K562 (cell line): ENCODE data around the gene HSF2BP. TPM values are rescaled to one million over a fixed set of nuclear protein-coding genes. Genes with fewer than 3 reads are reported as not detected.

Source experiments
- ATAC-seq: fragments of 200-7000 bp; cut with Tn5 transposase; 3 replicates; pipeline ENCODE4 v1.9.1; 2020; ENCODE audit warnings: moderate library complexity
- BruUV-seq: library from RNA; stranded (reverse); fragments of 400-500 nt; replicated peaks from 2 replicates; lab custom pipeline; 2021; lab: Mats Ljungman, UMichigan
- CTCF ChIA-PET: fragments of 300-600 bp; formaldehyde crosslinking; extraction: SDS; loops from one replicate; lab custom pipeline; 2021; ENCODE audit warnings: low intra/inter-chr PET ratio; lab: Yijun Ruan, JAX
- POLR2A ChIA-PET: fragments of 300-600, 350-650 bp; sonication (Branson Sonifier 250); formaldehyde crosslinking; extraction: SDS; loops from one replicate; lab custom pipeline; 2021; ENCODE audit warnings: antibody characterized with exemption, inconsistent platforms; lab: Yijun Ruan, JAX
- DNase-seq, 4 experiments: peaks; one replicate each; pipeline versions ENCODE4 v3.0.0 to v3.0.0-alpha.2; 2011 to 2018; ENCODE audit warnings: low spot score in 3 of 4, mixed read lengths in 3 of 4; ENCODE audit errors: extremely low read depth in 1 of 4
- FAIRE-seq: peaks from 2 replicates; lab custom pipeline; 2011; peaks lifted over from hg19 to GRCh38; lab: Jason Lieb, UNC
- H2AFZ ChIP-seq: 2 replicates; pipeline ENCODE4 v1.6.0; 2011; ENCODE audit warnings: low read depth, low read length, control low read depth, inconsistent platforms
- H3K27ac ChIP-seq: fragments of 200-600 bp; 3 replicates; pipeline ENCODE4 v1.8.0; 2011; ENCODE audit warnings: low read depth, mild to moderate bottlenecking, control low read depth, inconsistent platforms, low read length, moderate library complexity, mixed read lengths; ENCODE audit errors: extremely low read depth
- H3K27me3 ChIP-seq, 2 experiments: fragments of 300-600 bp in 1 of 2; 2 replicates in 1 of 2; 3 replicates in 1 of 2; pipeline versions ENCODE4 v1.6.0 to v1.8.0; 2011; ENCODE audit warnings: inconsistent platforms in 2 of 2, low read length in 2 of 2, mild to moderate bottlenecking in 1 of 2, mixed read lengths in 1 of 2, moderate library complexity in 1 of 2; ENCODE audit not compliant: control insufficient read depth in 2 of 2, insufficient read depth in 2 of 2
- H3K36me3 ChIP-seq: fragments of 300-600 bp; 3 replicates; pipeline ENCODE4 v1.8.0; 2011; ENCODE audit warnings: mild to moderate bottlenecking, low read length, inconsistent platforms; ENCODE audit not compliant: control insufficient read depth, insufficient read depth
- H3K4me1 ChIP-seq, 2 experiments: fragments of 200-600 bp in 1 of 2; replicated peaks in 1 of 2; 2 replicates in 1 of 2; 3 replicates in 1 of 2; pipeline versions ENCODE4 v1.5.1 to v1.8.0; 2011; ENCODE audit warnings: inconsistent platforms in 2 of 2, low read length in 2 of 2, mild to moderate bottlenecking in 1 of 2, mixed read lengths in 1 of 2, moderate library complexity in 1 of 2; ENCODE audit not compliant: control insufficient read depth in 2 of 2, insufficient read depth in 2 of 2
- H3K4me2 ChIP-seq: 2 replicates; pipeline ENCODE4 v1.6.1; 2011; ENCODE audit warnings: low read length, control low read depth, inconsistent platforms, mixed read lengths; ENCODE audit not compliant: insufficient read depth
- H3K4me3 ChIP-seq: fragments of 200-600 bp; sonication (generic), shearing (Covaris generic); 2 replicates; pipeline ENCODE4 v1.5.1; 2016; ENCODE audit warnings: control low read depth, inconsistent platforms
- H3K79me2 ChIP-seq: fragments of 200-600 bp; 3 replicates; pipeline ENCODE4 v1.8.0; 2011; ENCODE audit warnings: low read length, inconsistent platforms; ENCODE audit not compliant: control insufficient read depth, insufficient read depth
- H3K9ac ChIP-seq, 2 experiments: 2 replicates each; pipeline versions ENCODE4 v1.6.0 to v1.6.1; 2011; ENCODE audit warnings: low read depth in 2 of 2, low read length in 2 of 2, control low read depth in 1 of 2, inconsistent platforms in 1 of 2, mild to moderate bottlenecking in 1 of 2, mixed read lengths in 1 of 2; ENCODE audit not compliant: insufficient read depth in 1 of 2
- H3K9me1 ChIP-seq: one replicate; pipeline ENCODE4 v1.6.0; 2011; ENCODE audit warnings: inconsistent platforms, mild to moderate bottlenecking, low read length, moderate library complexity; ENCODE audit not compliant: control insufficient read depth, insufficient read depth
- H3K9me3 ChIP-seq: replicated peaks from 2 replicates; pipeline ENCODE4 v1.5.1; 2011; ENCODE audit warnings: low read depth, low read length, inconsistent platforms; ENCODE audit not compliant: control insufficient read depth, insufficient read depth
- H4K20me1 ChIP-seq: replicated peaks from 2 replicates; pipeline ENCODE4 v1.6.1; 2011; ENCODE audit warnings: low read length, inconsistent platforms, mixed read lengths; ENCODE audit not compliant: control insufficient read depth, insufficient read depth
- BACH1 ChIP-seq: fragments of 200-800 bp; sonication (Bioruptor generic); IDR thresholded peaks from 2 replicates; pipeline ENCODE4 v1.6.1; 2016; ENCODE audit warnings: missing genetic modification characterization, missing compliant biosample characterization
- CBFA2T2 ChIP-seq: fragments of 450-650 bp; conservative IDR thresholded peaks from 2 replicates; pipeline ENCODE4 v1.6.1; 2017; ENCODE audit warnings: mild to moderate bottlenecking
- CBX5 ChIP-seq: IDR thresholded peaks from 2 replicates; pipeline ENCODE4 v1.6.1; 2014; ENCODE audit warnings: low read depth, borderline replicate concordance
- JUN ChIP-seq, 2 experiments: sonication (generic) in 1 of 2; formaldehyde crosslinking in 1 of 2; IDR thresholded peaks; 2 replicates each; pipeline versions ENCODE4 v1.6.1 to v1.8.0; 2012 to 2022; ENCODE audit warnings: borderline replicate concordance in 2 of 2, mild to moderate bottlenecking in 2 of 2, improper control_type of control experiment in 1 of 2, low read depth in 1 of 2, low read length in 1 of 2, missing genetic modification reagents in 1 of 2
- MAX ChIP-seq: sonication (generic); formaldehyde crosslinking; IDR thresholded peaks from 2 replicates; pipeline ENCODE4 v1.9.0; 2022; ENCODE audit warnings: mild to moderate bottlenecking, missing genetic modification reagents
- POLR2G ChIP-seq: fragments of 200-400 bp; formaldehyde crosslinking; IDR thresholded peaks from 2 replicates; pipeline ENCODE4 v1.6.1; 2017; ENCODE audit warnings: low read depth, mild to moderate bottlenecking, antibody characterized with exemption, low read length, moderate library complexity
- POLR2H ChIP-seq: IDR thresholded peaks from 2 replicates; pipeline ENCODE4 v1.6.1; 2016; ENCODE audit warnings: missing genetic modification characterization, low read depth, mild to moderate bottlenecking, control low read depth, missing compliant biosample characterization, moderate library complexity
- SMARCA4 ChIP-seq: fragments of 450-650 bp; IDR thresholded peaks from 2 replicates; pipeline ENCODE4 v1.6.1; 2016
- SRSF3 ChIP-seq: fragments of 200-400 bp; formaldehyde crosslinking; IDR thresholded peaks from 2 replicates; pipeline ENCODE4 v1.6.1; 2016; ENCODE audit warnings: mild to moderate bottlenecking, low read length, moderate library complexity; ENCODE audit not compliant: insufficient read depth
- STAT5A ChIP-seq: IDR thresholded peaks from 2 replicates; pipeline ENCODE4 v1.6.1; 2012; ENCODE audit warnings: low read length, inconsistent platforms, borderline replicate concordance
- ZNF24 ChIP-seq: fragments of 450-650 bp; IDR thresholded peaks from 2 replicates; pipeline ENCODE4 v1.6.1; 2016
- ZNF280A ChIP-seq: fragments of 450-650 bp; IDR thresholded peaks from 2 replicates; pipeline ENCODE4 v1.6.1; 2018; ENCODE audit warnings: mild to moderate bottlenecking, low read depth; ENCODE audit not compliant: partially characterized antibody
- ZNF76 ChIP-seq: fragments of 250-450 bp; sonication (Bioruptor Pico); IDR thresholded peaks from 2 replicates; pipeline ENCODE4 v1.4.0; 2020; ENCODE audit warnings: mild to moderate bottlenecking, moderate library complexity, borderline replicate concordance
- ZSCAN29 ChIP-seq: fragments of 450-650 bp; IDR thresholded peaks from 2 replicates; pipeline ENCODE4 v1.6.1; 2017
- WGBS: fragments of 100-300 bp; shearing (Covaris generic); methylation state at CpG from one replicate; pipeline ENCODE4 v1.1.6; 2016; ENCODE audit warnings: low coverage, mixed read lengths; ENCODE audit not compliant: insufficient coverage; ENCODE audit errors: missing lambda C conversion rate; 5-methylcytosine and 5-hydroxymethylcytosine counted together
- in situ Hi-C: fragments of 300-500 bp; cut with MboI; formaldehyde crosslinking; loops from 4 replicates; pipeline ENCODE4 v1.15.0; 2018; ENCODE audit warnings: inconsistent platforms, mixed read lengths
- intact Hi-C: fragments of 100-400 bp; cut with micrococcal nuclease; formaldehyde crosslinking; loops from 2 replicates; pipeline ENCODE4 v1.14.2; 2022
- polyA plus RNA-seq, 8 experiments: library from polyadenylated mRNA; depleted of rRNA in 4 of 8; stranded (reverse) in 5 of 8; unstranded in 3 of 8; fragments of >200 nt; fragmentation: Nextera tagmentation in 2 of 8; fragmentation: Illumina TruSeq in 1 of 8; extraction: Ambion mirVana in 2 of 8; extraction: Trizol in 1 of 8; gene quantifications; 2 replicates each; pipeline versions ENCODE4 v1.2.1 to v1.2.3, GENCODE V29; 2011 to 2014; ENCODE audit warnings: inconsistent platforms in 1 of 8, missing spikeins in 1 of 8
- total RNA-seq, 7 experiments: library from RNA; depleted of rRNA in 6 of 7; stranded (reverse); fragments of >200 nt in 6 of 7; fragmentation: Illumina TruSeq in 2 of 7; extraction: Trizol in 2 of 7; gene quantifications; 2 replicates each; pipeline versions ENCODE4 v1.2.1 to v1.2.3, GENCODE V29; 2011 to 2021; ENCODE audit warnings: low replicate concordance in 1 of 7
- TF ChIP-seq, protein P1 (sequence below): sonication (generic); formaldehyde crosslinking; IDR thresholded peaks from 2 replicates; pipeline ENCODE4 v1.8.1; 2023; ENCODE audit warnings: mild to moderate bottlenecking, missing genetic modification reagents
- TF ChIP-seq, protein P2 (sequence below): fragments of 250-450 bp; sonication (Bioruptor Pico); IDR thresholded peaks from 2 replicates; pipeline ENCODE4 v1.4.0; 2020; ENCODE audit warnings: mild to moderate bottlenecking, moderate library complexity

The HSF2BP gene
- total and polyA plus RNA-seq, 9 of the 15 experiments (the other 6 are each of a cell fraction or from before 2014, with no cell fraction given): 0.04 to 0.57 (median 0.20) TPM; not detected in 2

GRCh38 chr21:43708745-43709381 lies 49.6 kb upstream of the HSF2BP start (continued):
- TF ChIP-seq CBFA2T2: no peak
- TF ChIP-seq, all 486 proteins: peak for 9

DNA sequence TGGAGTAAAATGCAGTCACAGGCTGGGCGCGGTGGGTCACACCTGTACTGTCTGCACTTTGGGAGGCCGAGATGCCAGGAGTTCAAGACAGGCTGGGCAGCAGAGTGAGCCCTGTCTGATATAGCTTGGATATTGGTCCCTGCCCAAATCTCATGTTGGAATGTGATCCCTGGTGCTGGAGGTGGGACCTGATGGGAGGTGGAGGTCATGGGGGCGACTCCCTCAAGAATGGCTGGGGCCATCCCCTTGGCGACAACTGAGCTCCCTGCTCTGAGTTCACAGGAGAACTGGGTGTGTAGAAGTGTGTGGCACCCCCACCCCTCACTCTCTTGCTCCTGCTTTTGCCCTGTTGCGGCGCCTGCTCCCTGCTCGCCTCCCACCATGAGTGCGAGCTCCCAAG lies 48.2 kb upstream of the HSF2BP start:
- no peak for FAIRE-seq
- H3K4me2 ChIP-seq: no peak overlapping the region
- H3K27me3 ChIP-seq: no peaks in the 10 kb centered on the region; a peak in 1 of 5 replicates
- no TSS peak for BruUV-seq
- H3K79me2 ChIP-seq: no peaks in the 10 kb centered on the region
- peaks cover 14 to 33% of the 10 kb centered on the region in 2 experiments; a peak in 4 of 5 replicates for H3K4me1 ChIP-seq
- no peak for ATAC-seq
- no peak for DNase-seq
- H3K4me3 ChIP-seq: no peak overlapping the region
- intact Hi-C loops (no loop called here), in situ Hi-C loops (no loop called here)
- no peaks in the 10 kb centered on the region for H3K9me1 ChIP-seq
- H3K9me3 ChIP-seq: no peaks in the 10 kb centered on the region
- ChIA-PET CTCF (no interaction called here), POLR2A (interaction anchor here (0.9 to 1.3 kb wide), 3 partner anchors 9 to 14 kb away, joined by 3 to 5 read pairs (median 4); no protein-coding TSS in a partner anchor)
- H3K9ac ChIP-seq: 0 out of 4 replicates have a peak overlapping the region, but pooled peaks of 1 of the 2 experiments have one; percentile 37
- WGBS: 70% methylated on average over 9 of the region's 9 CpGs
- H3K27ac ChIP-seq: no peak overlapping the region
- H3K36me3 ChIP-seq: no peaks in the 10 kb centered on the region
- no peaks in the 10 kb centered on the region for H4K20me1 ChIP-seq
- no peak overlapping the region for H2AFZ ChIP-seq
- TF ChIP-seq ZNF76 (CRISPR knock-in tag): no peak
- no peak for TF ChIP-seq CBX5
- TF ChIP-seq ZSCAN29: no peak
- no peak for TF ChIP-seq STAT5A
- TF ChIP-seq MAX (CRISPR knock-in tag): no peak
- TF ChIP-seq, protein P1, sequence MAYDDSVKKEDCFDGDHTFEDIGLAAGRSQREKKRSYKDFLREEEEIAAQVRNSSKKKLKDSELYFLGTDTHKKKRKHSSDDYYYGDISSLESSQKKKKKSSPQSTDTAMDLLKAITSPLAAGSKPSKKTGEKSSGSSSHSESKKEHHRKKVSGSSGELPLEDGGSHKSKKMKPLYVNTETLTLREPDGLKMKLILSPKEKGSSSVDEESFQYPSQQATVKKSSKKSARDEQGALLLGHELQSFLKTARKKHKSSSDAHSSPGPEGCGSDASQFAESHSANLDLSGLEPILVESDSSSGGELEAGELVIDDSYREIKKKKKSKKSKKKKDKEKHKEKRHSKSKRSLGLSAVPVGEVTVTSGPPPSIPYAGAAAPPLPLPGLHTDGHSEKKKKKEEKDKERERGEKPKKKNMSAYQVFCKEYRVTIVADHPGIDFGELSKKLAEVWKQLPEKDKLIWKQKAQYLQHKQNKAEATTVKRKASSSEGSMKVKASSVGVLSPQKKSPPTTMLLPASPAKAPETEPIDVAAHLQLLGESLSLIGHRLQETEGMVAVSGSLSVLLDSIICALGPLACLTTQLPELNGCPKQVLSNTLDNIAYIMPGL (CRISPR knock-in tag): no peak
- no peak for TF ChIP-seq POLR2H (tag)
- no peak for TF ChIP-seq SRSF3
- TF ChIP-seq ZNF24: no peak
- TF ChIP-seq POLR2G: no peak
- TF ChIP-seq ZNF280A: no peak
- no peak for TF ChIP-seq BACH1 (tag)
- no peak for TF ChIP-seq JUN (IDR thresholded peaks at IDR 0.05; ENCODE audit: borderline replicate concordance, low read depth, low read length)
- no peak for TF ChIP-seq JUN (CRISPR knock-in tag; IDR thresholded peaks at IDR 0.05; ENCODE audit: borderline replicate concordance)
- TF ChIP-seq, protein P2, sequence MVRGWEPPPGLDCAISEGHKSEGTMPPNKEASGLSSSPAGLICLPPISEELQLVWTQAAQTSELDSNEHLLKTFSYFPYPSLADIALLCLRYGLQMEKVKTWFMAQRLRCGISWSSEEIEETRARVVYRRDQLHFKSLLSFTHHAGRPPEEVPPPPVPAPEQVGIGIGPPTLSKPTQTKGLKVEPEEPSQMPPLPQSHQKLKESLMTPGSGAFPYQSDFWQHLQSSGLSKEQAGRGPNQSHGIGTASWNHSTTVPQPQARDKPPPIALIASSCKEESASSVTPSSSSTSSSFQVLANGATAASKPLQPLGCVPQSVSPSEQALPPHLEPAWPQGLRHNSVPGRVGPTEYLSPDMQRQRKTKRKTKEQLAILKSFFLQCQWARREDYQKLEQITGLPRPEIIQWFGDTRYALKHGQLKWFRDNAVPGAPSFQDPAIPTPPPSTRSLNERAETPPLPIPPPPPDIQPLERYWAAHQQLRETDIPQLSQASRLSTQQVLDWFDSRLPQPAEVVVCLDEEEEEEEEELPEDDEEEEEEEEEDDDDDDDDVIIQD (CRISPR knock-in tag): no peak
- TF ChIP-seq SMARCA4: no peak
